HG03060 (cell line): ENCODE results near the gene GMIP.
"Not testable (repeated sequence)": the region's sequence is repeated elsewhere in the genome, so short reads cannot be mapped to it uniquely, and the experiment has no call there.

Source experiments
- ATAC-seq: cut with Tn5 transposase; IDR thresholded peaks from one replicate; pipeline ENCODE4 v1.9.1; 2021; ENCODE audit warnings: low read depth, moderate number of reproducible peaks; ENCODE audit not compliant: unreplicated experiment

Gene GMIP, protein sequence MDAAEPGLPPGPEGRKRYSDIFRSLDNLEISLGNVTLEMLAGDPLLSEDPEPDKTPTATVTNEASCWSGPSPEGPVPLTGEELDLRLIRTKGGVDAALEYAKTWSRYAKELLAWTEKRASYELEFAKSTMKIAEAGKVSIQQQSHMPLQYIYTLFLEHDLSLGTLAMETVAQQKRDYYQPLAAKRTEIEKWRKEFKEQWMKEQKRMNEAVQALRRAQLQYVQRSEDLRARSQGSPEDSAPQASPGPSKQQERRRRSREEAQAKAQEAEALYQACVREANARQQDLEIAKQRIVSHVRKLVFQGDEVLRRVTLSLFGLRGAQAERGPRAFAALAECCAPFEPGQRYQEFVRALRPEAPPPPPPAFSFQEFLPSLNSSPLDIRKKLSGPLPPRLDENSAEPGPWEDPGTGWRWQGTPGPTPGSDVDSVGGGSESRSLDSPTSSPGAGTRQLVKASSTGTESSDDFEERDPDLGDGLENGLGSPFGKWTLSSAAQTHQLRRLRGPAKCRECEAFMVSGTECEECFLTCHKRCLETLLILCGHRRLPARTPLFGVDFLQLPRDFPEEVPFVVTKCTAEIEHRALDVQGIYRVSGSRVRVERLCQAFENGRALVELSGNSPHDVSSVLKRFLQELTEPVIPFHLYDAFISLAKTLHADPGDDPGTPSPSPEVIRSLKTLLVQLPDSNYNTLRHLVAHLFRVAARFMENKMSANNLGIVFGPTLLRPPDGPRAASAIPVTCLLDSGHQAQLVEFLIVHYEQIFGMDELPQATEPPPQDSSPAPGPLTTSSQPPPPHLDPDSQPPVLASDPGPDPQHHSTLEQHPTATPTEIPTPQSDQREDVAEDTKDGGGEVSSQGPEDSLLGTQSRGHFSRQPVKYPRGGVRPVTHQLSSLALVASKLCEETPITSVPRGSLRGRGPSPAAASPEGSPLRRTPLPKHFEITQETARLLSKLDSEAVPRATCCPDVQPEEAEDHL

DNA sequence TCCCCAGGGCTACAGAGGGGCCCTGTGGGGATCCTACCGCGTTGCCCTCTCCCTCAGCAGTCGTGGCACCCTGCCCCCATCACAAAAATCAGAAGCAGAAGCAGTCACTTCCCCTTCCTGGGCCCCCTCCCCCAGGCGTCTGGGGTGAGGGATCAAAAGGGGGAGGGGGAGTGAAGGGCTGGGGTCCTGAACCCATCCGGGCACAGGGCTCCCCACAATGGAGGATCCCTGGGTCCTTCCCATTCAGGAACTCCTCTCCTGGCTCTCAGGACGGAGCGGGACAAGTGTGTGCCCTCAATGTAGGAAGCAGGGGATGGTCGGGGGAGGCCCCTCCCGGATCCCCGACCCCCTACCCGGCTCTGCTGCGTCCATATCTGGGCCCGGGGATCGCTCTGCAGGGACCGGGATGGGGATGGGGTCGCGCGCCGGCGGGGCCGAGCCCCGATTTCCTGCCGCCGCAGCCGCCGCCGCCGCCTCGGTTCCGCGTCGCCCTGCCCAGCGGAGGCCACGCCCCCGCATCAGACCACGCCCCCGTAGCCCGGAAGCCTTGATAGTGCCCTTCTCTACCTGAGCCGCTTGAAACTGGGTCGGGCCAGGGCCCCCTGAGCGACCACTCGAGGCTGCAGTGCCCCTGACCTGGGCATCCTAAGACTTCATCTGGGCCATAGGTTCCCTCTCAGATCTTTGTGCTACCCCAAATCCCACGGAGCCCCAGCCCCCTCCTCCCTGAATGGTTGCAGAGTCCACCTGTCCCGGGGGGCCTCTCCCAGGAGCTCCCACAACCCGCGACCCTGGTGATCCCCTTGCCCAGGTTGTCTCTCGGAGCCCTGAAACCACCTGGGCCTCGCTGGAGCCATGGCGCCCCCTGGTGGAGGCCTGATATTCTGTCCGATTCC, at the start of gene GMIP:
Gene GMIP (minus strand): TSS at position 500 of the 896 bp plus-strand sequence. CDS start 128 bp downstream, at position 372.
- no peak for ATAC-seq

GRCh38 chr19:19691683-19692082, 48.2 kb upstream of the GMIP start:
- ATAC-seq, result no peak

- not testable (repeated sequence) for ATAC-seq
Measured at GRCh38 chr19:19689023-19689422, 45.6 kb upstream of the GMIP start.

- no peak for ATAC-seq
Measured at GRCh38 chr19:19687090-19687489, 43.6 kb upstream of the GMIP start.

- ATAC-seq, result no peak
Measured at GRCh38 chr19:19686580-19686979, 43.1 kb upstream of the GMIP start.

DNA sequence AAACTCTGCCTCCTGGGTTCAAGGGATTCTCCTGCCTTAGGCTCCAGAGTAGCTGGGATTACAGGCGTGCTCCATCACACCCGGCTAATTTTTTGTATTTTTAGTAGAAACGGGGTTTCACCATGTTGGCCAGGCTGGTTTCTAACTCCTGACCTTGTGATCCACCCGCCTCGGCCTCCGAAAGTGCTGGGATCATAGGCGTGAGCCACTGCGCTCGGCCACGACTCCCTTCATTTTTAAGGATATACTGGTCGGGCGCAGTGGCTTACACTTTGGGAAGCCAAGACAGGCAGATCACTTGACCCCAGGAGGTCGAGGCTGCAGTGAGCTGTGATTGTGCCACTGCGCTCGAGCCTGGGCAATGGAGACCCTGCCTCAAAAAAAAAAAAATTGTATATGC, 42.7 kb upstream of the GMIP start:
- not testable (repeated sequence) for ATAC-seq

GRCh38 chr19:19679176-19680073, 36.0 kb upstream of the GMIP start:
- no peak for ATAC-seq

DNA sequence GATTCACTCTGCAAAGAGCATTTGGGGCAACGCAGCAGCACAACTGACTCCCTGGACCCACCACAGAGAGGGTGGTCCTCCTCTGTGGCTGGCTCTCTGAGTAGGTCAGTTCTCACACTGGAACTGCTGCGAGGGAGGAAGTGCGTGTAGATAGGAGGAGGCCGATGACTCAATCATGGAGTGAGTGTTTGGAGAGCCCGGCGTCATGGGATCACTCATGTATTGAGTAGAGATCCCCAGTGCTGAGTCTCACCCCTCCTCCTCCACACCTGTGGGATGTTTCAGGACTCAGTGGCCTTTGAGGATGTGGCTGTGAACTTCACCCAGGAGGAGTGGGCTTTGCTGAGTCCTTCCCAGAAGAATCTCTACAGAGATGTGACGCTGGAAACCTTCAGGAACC, 34.1 kb upstream of the GMIP start:
- no peak for ATAC-seq

DNA sequence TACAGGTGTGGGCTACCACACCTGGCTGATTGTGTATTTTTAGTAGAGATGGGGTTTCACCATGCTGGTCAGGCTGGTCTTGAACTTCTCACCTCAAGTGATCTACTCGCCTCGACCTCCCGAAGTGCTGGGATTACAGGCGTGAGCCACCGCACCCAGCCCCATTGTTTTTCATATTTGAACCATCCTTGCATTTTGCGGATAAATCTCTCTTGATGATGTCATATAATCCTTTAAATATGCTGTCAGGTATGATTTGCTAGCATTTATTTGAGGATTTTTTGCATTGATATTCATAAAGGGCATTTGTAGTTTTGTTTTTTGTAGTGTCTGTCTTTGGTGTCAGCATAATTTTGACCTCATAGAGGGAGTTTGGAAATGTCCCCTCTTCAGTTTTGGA, 30.9 kb upstream of the GMIP start:
- ATAC-seq, result no peak

- no peak for ATAC-seq
Measured at GRCh38 chr19:19672816-19673215, 29.4 kb upstream of the GMIP start.

DNA sequence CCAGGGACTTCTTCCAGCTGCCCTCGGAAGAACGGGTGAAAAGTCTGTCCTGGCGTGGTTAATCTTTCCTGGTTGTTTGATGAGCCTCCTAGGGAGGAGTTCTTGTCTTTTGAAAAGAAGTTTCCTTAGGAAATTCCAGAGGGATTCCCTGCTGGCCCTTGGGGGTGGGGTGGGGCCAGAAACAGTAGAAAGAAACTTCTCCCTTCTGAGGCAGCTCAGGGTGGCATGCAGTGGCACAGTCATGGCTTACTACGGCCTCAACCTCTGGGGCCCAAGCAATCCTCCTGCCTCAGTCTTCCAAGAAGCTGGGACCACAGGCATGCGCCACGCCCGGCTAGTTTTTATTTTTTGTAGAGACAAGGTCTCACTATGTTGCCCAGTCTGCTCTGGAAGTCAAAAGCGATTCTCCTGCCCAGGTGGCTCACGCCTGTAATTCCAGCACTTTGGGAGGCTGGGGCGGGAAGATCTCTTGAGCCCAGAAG, 26.7 kb upstream of the GMIP start:
- ATAC-seq, result no peak

DNA sequence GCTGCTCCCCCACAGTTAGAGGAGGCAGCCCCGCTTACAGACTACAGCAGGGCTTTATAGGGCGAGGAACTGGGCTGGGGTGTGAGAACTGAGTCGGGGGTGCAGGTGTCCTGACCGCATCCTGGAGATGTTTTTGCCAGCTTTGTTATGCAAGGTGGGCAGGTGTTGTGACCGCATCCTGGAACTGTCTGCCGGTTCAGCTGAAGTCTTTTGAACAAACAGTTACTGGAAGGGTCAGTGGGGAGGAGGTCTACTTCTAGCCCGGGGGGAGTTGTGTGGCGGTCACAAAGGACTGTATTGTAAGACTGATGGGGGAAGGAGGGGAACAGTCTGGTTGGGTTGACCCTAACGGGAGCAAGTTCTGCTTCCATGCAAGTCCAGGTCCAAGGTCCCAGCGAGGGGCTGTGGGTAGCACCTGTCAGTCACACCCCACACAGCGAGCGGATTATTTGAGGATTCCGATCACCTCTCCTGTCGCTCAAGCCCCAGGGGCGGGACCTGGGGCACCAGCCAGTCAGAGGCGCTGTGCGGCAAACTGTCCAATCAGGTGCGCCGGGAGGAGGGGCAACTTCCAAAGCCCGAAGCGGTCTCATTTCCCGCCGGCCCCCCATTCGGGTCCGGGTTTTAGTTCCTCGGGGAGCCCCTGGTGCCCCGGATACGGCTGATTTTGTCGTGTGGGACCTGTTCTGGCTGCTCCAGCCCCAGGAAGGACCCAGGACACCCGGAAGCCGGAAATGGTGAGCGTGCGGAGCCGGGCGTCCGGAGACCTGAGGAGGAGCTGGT, 25.0 kb upstream of the GMIP start, which contains the start of gene ZNF101:
Gene ZNF101 (plus strand): TSS at position 610 of the 783 bp plus-strand sequence. CDS start 125 bp downstream, at position 735.
- peak; percentile 74 for ATAC-seq

DNA sequence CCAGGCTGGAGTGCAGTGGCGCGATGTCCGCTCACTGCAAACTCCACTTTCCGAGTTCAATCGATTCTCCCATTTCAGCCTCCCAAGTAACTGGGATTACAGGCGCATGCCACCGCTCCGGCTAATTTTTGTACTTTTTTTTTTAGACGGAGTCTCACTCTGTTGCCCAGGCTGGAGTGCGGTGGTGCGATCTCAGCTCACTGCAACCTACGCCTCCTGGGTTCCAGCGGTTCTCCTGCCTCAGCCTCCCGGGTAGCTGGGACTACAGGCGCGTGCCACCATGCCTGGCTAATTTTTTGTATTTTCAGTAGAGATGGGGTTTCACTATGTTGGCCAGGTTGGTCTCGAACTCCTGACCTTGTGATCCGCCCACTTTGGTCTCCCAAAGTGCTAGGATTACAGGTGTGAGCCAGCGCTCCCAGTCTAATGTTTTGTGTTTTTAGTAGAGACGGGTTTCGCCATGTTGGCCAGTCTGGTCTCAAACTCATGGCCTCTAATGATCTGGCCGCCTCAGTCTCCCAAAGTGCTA, 22.0 kb upstream of the GMIP start:
- not testable (repeated sequence) for ATAC-seq

GRCh38 chr19:19663256-19664120, 20.0 kb upstream of the GMIP start, which contains the start of gene ATP13A1:
ATP13A1 (minus strand) TSS chr19:19663676; CDS start chr19:19663666, 10 bp downstream.
- peak; percentile 54 for ATAC-seq

- no peak for ATAC-seq
Measured at GRCh38 chr19:19662871-19663255, 19.4 kb upstream of the GMIP start.

- ATAC-seq, result no peak
Measured at GRCh38 chr19:19662344-19662743, 18.9 kb upstream of the GMIP start.

- no peak for ATAC-seq
Measured at GRCh38 chr19:19661675-19662251, 18.3 kb upstream of the GMIP start.
